ENCODE measurements around the gene MKNK2.
"Not testable (repeated sequence)": the region's sequence is repeated elsewhere in the genome, so short reads cannot be mapped to it uniquely, and the experiment has no call there.

MKNK2 gene

DNA sequence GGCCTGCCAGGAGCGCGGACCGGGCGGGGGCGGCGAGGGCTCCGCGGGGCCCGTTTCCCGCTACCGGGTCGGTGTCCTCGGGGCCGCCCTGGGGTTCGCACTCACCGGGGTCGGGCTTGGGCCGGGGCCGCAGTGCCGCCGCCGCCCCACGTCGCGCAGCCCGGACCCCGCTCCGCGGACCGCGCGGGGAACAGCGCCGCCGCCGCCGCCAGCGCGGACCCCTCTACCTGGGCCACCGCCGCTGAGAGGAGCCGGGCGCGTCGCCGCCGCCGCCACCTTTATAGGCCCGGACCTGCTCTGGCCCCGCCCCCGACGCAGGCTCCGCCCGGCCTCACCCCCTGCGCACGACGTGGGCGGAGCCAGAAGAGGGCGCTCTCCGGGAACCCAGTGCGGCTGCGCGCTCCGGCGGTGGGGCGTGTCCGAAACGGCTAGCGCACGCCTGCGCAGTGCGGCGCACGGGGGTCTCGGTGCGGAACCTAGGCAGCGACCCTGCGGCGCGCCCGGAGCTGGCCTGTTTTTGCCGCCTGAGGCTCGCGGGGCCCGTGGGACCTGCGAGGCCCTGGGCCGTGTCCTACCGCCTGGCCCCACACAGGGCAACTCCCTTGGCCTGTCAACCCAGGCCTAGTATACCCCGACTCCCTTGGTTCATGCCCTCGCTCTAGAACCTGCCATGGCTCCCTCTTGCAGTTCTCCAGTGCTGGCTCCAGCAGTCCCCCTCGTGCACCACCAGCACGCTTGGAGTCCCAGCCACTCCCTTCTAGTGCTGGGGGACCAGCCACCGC, at the start of gene MKNK2:
MKNK2 (minus strand) TSS at position 254 of the 782 bp plus-strand sequence. CDS start 393 bp downstream, outside the sequence.
- peak; percentile 98 for DNase-seq

DNA sequence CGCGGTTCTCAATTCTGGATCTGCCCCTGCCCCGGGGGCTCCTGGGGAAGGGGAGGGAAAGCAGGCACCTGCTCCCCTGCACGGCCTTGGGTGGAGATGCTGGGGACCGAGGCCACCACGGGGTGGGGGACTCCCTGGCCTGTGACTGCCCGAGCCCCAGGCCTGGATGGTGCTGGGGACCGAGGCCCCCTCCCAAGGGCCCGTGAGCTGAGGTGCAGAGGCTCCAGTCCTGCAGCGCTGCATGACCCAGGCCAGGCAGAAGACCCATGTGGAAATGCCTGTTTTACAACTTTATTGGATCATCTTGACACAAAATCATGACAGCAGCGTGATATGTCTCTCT, 49.6 kb upstream of the MKNK2 start:
- no peak for DNase-seq

DNA sequence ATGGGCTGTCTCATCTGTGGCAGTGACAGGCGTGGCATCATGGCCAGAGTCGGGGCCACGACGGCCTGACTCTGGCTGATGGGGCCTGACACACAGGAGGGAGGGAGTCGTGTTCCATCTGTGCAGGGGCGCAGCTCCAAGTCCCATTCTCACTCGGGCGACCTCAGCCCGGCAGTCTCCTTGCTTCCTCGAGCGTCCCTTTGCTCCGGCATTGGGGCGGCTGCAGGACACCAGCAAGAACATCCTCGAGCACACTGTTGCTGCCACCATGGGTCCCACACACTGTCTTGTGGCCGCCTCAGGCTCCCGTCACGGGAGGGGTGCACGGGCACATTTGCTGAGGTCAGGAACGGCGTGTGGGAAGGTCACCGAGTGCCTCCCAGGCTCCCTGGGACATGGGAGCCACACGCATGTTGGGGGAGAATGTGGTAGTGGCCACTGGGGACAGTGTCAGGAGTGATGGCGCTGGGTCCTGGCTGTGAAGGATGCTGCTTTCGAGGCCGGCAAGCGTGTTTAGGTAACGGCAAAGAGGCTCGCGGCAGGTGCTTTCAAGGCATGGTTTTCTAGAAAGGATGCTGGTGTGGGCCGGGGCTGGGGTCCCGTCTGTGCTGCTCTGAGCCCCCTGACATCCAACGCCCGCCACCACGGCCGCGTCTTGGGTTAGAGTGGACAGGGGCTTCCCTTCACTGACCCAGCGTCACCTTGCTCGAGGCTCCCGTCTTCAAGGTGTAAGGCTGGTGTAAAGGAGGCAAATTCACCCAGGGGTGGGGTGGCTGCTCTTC, 49.1 kb upstream of the MKNK2 start:
- DNase-seq, result no peak

- DNase-seq, result no peak
Measured at GRCh38 chr19:2099054-2099501, 48.0 kb upstream of the MKNK2 start.

- no peak for DNase-seq
Measured at GRCh38 chr19:2097886-2098327, 46.9 kb upstream of the MKNK2 start.

GRCh38 chr19:2097203-2097885, 46.3 kb upstream of the MKNK2 start:
- no peak for DNase-seq

GRCh38 chr19:2096480-2097202, 45.6 kb upstream of the MKNK2 start, which contains the start of gene IZUMO4:
Gene IZUMO4 (plus strand): TSS chr19:2096915. CDS start chr19:2096946, 31 bp downstream.
- peak; percentile 100 for DNase-seq

GRCh38 chr19:2096034-2096479, 45.0 kb upstream of the MKNK2 start, which contains the start of gene MOB3A:
Gene MOB3A (minus strand): TSS chr19:2096326. CDS start chr19:2078560, 17,766 bp downstream.
- peak; percentile 95 for DNase-seq

GRCh38 chr19:2091926-2092525, 41.0 kb upstream of the MKNK2 start:
- peak; percentile 41 for DNase-seq

- DNase-seq, result no peak
Measured at GRCh38 chr19:2089727-2090053, 38.6 kb upstream of the MKNK2 start.

DNA sequence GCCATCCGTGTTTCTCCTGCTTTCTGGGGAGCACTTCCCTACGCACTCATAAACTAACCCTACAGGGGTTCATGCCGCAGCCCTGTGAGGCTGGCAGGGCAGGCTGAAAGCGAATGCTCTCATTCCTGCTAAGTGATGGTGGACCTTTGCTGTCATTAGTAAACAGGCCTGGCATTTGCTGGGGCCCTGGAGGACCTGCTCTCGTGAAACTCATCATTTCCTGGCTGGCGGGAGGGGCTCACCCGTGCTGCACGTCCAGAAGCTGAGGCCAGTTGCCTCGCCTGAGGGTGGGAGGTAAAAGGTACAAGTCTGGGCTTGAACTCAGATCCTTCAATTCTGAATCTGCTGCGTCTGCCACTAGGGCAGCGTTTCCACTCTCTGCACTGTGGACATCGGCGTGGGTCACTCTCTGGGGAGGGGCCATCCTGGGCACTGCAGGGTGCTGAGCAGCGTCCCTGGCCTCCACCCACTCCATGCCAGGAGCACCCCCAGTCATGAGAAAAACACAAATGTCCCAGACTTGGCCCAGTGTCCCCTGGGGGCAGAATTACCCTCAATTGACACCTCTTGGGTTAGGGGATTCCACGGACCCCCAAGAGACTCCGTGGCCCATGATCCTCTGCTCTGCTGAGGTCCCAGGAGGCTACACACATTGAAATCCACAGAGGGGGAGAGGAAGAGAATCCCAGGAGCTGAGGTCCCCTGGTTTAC, 38.1 kb upstream of the MKNK2 start:
- DNase-seq, result peak; percentile 30

DNA sequence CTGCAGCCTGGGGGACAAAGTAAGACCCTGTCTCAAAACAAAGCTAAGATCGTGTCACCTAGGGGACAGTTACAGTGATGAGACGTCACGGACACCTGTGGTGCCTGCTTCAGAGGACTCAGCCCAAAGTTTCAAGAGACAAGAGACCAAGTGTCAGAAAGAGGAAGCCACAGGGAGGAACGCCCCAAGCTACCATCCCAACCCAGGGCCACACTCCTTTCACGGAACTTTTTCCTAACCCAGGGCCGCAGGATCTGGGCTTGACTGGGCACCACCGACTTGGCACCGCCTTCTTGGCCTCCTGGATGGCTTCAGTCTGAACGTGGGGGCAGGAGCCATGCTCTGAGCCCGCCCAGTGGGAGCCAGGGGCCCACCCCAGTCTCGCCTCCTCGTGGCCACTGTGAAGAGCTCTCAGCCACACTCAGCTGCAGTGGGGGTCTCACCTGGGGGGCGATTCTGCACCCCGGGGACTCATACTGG, 36.6 kb upstream of the MKNK2 start:
- peak; percentile 55 for DNase-seq

- DNase-seq, result not testable (repeated sequence)
Measured at GRCh38 chr19:2086695-2087620, 35.9 kb upstream of the MKNK2 start.

GRCh38 chr19:2084993-2085720, 34.1 kb upstream of the MKNK2 start:
- peak; percentile 84 for DNase-seq

- peak; percentile 31 for DNase-seq
Measured at GRCh38 chr19:2083174-2083854, 32.3 kb upstream of the MKNK2 start.

GRCh38 chr19:2081873-2082810, 31.1 kb upstream of the MKNK2 start:
- peak; percentile 76 for DNase-seq

DNA sequence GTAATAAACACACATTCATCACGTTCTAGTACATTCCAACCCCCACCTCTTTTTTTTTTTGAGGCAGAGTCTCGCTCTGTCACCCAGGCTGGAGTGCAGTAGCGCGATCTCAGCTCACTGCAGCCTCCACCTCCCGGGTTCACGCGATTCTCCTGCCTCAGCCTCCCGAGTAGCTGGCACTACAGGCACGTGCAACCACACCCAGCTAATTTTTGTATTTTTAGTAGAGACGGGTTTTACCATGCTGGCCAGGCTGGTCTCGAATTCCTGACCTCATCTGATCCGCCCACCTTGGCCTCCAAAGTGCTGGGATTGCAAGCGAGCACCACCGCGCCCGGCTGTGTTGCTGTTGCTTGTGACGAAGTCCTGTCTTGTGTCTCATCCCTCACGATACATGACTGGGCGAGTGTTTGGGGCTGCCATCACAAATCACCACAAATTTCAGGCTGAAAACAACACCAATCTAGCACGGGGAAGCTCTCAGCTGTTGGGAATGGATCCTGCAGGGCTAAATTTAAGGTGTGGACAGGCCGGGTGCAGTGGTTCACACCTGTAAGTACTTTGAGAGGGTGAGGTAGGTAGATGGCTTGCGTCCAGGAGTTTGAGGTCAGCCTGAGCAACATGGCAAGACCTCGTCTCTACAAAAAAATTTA, 29.4 kb upstream of the MKNK2 start:
- DNase-seq, result no peak
